Kidney (tissue), 14 donors: Measurements from ENCODE around the gene BRCA1. TPM values are rescaled to one million over a fixed set of nuclear protein-coding genes. Genes with fewer than 3 reads are reported as not detected.
"Not testable (repeated sequence)": the region's sequence is repeated elsewhere in the genome, so short reads cannot be mapped to it uniquely, and the experiment has no call there.

ENCODE experiments used
- DNase-seq, 5 donors: peaks; one replicate each; pipeline ENCODE4 v3.0.0-alpha.2; 2013 to 2020
- FAIRE-seq: peaks from 2 replicates; lab custom pipeline; 2012; peaks lifted over from hg19 to GRCh38; lab: Jason Lieb, UNC
- H3K27ac ChIP-seq, 2 donors: one replicate each; pipeline ENCODE4 v1.7.0; 2013; ENCODE audit warnings: low read depth in 2 of 2, low read length in 2 of 2, inconsistent platforms in 1 of 2
- H3K27me3 ChIP-seq: one replicate; pipeline ENCODE4 v1.7.1; 2013; ENCODE audit warnings: low read length, inconsistent platforms; ENCODE audit not compliant: control insufficient read depth, insufficient read depth
- H3K36me3 ChIP-seq, 3 donors: one replicate each; pipeline versions ENCODE4 v1.7.0 to v1.7.1; 2013; ENCODE audit warnings: low read length in 3 of 3, control low read depth in 1 of 3, inconsistent platforms in 1 of 3; ENCODE audit not compliant: insufficient read depth in 3 of 3, control insufficient read depth in 2 of 3
- H3K4me1 ChIP-seq, 3 donors: one replicate each; pipeline versions ENCODE4 v1.7.0 to v1.7.1; 2013; ENCODE audit warnings: low read length in 3 of 3, inconsistent platforms in 1 of 3, low read depth in 1 of 3; ENCODE audit not compliant: control insufficient read depth in 2 of 3, insufficient read depth in 2 of 3
- H3K4me3 ChIP-seq, 3 donors: one replicate each; pipeline versions ENCODE4 v1.7.0 to v1.8.1; 2013; ENCODE audit warnings: low read length in 3 of 3, control low read depth in 1 of 3, inconsistent platforms in 1 of 3
- H3K9ac ChIP-seq, 3 donors: one replicate each; pipeline versions ENCODE4 v1.7.0 to v1.7.1; 2013; ENCODE audit warnings: low read length in 3 of 3, control low read depth in 1 of 3, inconsistent platforms in 1 of 3
- H3K9me3 ChIP-seq, 3 donors: one replicate each; pipeline versions ENCODE4 v1.7.0 to v1.7.1; 2013; ENCODE audit warnings: low read length in 3 of 3, control low read depth in 1 of 3, inconsistent platforms in 1 of 3; ENCODE audit not compliant: control insufficient read depth in 2 of 3, insufficient read depth in 1 of 3
- intact Hi-C: fragments of 100-400 bp; cut with DNase I; formaldehyde crosslinking; loops from one replicate; pipeline ENCODE4 v1.11.1; 2022
- polyA plus RNA-seq: library from polyadenylated mRNA; stranded (reverse); fragments of 350-450 nt; fragmentation: Illumina TruSeq; extraction: RNeasy Lipid Tissue Mini Kit (QIAGEN cat#74804); gene quantifications from one replicate; pipeline ENCODE4 v1.2.3, GENCODE V29; 2014; ENCODE audit warnings: low read depth, low replicate concordance; ENCODE audit not compliant: insufficient read depth
- total RNA-seq: library from RNA; stranded (reverse); fragmentation: NEBNext Ultra II Directional; extraction: Animal tissue kit (Norgen Biotek cat#: 25700); gene quantifications from one replicate; pipeline ENCODE4 v1.2.1, GENCODE V29; 2021
- TF ChIP-seq, protein P1 (sequence below): IDR thresholded peaks from 3 replicates; pipeline ENCODE4 v1.5.1; 2012; ENCODE audit warnings: mild to moderate bottlenecking, moderate library complexity, borderline replicate concordance; ENCODE audit not compliant: insufficient read depth; ENCODE audit errors: extremely low read depth
- donor health status: control.
- donor health status: control.
- donor health status: control.
- donor health status: control.
- donor health status: control.
- donor health status: DM: yes; HTN: yes; CAD: no.
- donor health status: Normal renal cell carcinoma (clear cell type).

Gene BRCA1
- total and polyA plus RNA-seq, 2 donors from 2014 or later: 1.4 to 5.1 TPM

- Histone ChIP-seq H3K9me3 (no peaks in the 10 kb centered on the region), H3K9ac (peak within 1 kb of the TSS; percentile 69 to 100 (median 97)), H3K27me3 (no peaks in the 10 kb centered on the region), H3K36me3 (peaks cover 3 to 10% (median 6%) of the 10 kb centered on the region in 3 donors), H3K4me1 (peaks cover 0 to 3% (median 0%) of the 10 kb centered on the region in 3 donors), H3K4me3 (peak within 1 kb of the TSS; percentile 80 to 100 (median 96)), H3K27ac (peak within 1 kb of the TSS; percentile 90 to 96)
- FAIRE-seq: no peak
- peak in 4 of 5 donors; percentile 59 to 94 (median 81) for DNase-seq
- intact Hi-C loops: no loop called here
- TF ChIP-seq, protein P1, sequence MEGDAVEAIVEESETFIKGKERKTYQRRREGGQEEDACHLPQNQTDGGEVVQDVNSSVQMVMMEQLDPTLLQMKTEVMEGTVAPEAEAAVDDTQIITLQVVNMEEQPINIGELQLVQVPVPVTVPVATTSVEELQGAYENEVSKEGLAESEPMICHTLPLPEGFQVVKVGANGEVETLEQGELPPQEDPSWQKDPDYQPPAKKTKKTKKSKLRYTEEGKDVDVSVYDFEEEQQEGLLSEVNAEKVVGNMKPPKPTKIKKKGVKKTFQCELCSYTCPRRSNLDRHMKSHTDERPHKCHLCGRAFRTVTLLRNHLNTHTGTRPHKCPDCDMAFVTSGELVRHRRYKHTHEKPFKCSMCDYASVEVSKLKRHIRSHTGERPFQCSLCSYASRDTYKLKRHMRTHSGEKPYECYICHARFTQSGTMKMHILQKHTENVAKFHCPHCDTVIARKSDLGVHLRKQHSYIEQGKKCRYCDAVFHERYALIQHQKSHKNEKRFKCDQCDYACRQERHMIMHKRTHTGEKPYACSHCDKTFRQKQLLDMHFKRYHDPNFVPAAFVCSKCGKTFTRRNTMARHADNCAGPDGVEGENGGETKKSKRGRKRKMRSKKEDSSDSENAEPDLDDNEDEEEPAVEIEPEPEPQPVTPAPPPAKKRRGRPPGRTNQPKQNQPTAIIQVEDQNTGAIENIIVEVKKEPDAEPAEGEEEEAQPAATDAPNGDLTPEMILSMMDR: peak; percentile 63
These were observed 118.3 kb downstream of the BRCA1 start, which contains the start of gene IFI35 for GRCh38 chr17:43006639-43007551. Gene IFI35 (plus strand): TSS chr17:43006784. CDS start chr17:43006948, 164 bp downstream.

DNA sequence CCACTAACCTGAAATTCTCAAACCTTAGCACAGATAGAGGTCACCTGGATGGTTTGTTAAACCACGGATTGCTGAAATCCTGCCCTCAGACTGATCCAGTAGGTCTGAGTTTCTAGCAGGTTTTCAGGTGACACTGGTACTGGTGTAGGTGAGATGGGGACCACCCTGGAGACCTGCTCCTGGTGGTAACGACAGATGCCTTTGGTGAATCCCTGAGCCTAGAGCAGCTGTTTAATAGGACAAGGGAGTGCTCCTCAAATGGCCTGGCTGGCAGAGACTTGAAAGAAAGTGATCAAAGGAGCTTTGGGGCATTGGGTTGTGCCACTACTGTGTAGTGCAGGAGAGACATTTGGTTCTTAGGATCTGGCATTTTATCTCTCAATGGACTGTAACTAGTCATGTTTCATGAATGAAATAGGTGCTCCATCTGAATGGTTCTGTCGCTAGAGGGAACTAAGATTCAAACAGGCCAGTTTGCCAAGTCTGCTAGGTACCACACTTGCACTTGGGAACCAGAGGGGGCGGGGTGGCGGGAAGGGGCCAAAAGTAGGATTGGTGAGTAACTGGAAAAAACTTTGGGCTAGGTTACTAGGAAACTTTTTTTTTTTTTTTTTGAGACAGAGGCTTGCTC is 121.5 kb downstream of the BRCA1 start:
- FAIRE-seq: no peak

GRCh38 chr17:43000894-43001293 is 124.3 kb downstream of the BRCA1 start:
- DNase-seq, H3K9ac ChIP-seq, FAIRE-seq, H3K27ac ChIP-seq, intact Hi-C loops, H3K27me3 ChIP-seq, H3K4me3 ChIP-seq, H3K9me3 ChIP-seq: not testable (repeated sequence)
- peaks cover 6 to 12% (median 12%) of the 10 kb centered on the region in 3 donors for H3K4me1 ChIP-seq
- H3K36me3 ChIP-seq: peaks cover 12 to 30% (median 12%) of the 10 kb centered on the region in 3 donors

More for the DNA sequence above, 121.5 kb downstream of the BRCA1 start:
- no peaks in the 10 kb centered on the region for H3K27me3 ChIP-seq
- peaks cover 12 to 30% (median 12%) of the 10 kb centered on the region in 3 donors for H3K36me3 ChIP-seq
- TF ChIP-seq, protein P1: no peak
- no peak overlapping the region for H3K9ac ChIP-seq
- H3K27ac ChIP-seq: no peak overlapping the region
- no peak overlapping the region for H3K4me3 ChIP-seq
- peaks cover 2 to 11% (median 9%) of the 10 kb centered on the region in 3 donors for H3K4me1 ChIP-seq
- DNase-seq: no peak
- intact Hi-C loops: no loop called here
- H3K9me3 ChIP-seq: no peaks in the 10 kb centered on the region
